Endothelial cell (in vitro differentiated cells): ENCODE data around the gene GALNT6. TPM values are rescaled to one million over a fixed set of nuclear protein-coding genes. Genes with fewer than 3 reads are reported as not detected.

Experiments
- DNase-seq: peaks from one replicate; pipeline ENCODE4 v3.0.0; 2021; ENCODE audit warnings: low spot score
- H3K27ac Mint-ChIP-seq: one replicate; pipeline ENCODE4 v1.8.0; 2021; ENCODE audit warnings: mixed read lengths, inconsistent platforms; ENCODE audit not compliant: unreplicated experiment
- H3K27me3 Mint-ChIP-seq: one replicate; pipeline ENCODE4 v1.8.0; 2021; ENCODE audit warnings: mild to moderate bottlenecking, moderate library complexity, mixed read lengths, inconsistent platforms; ENCODE audit not compliant: unreplicated experiment
- H3K36me3 Mint-ChIP-seq: one replicate; pipeline ENCODE4 v1.8.0; 2021; ENCODE audit warnings: mild to moderate bottlenecking, low read depth, mixed read lengths, inconsistent platforms; ENCODE audit not compliant: unreplicated experiment
- H3K4me1 Mint-ChIP-seq: one replicate; pipeline ENCODE4 v1.8.0; 2021; ENCODE audit warnings: mild to moderate bottlenecking, mixed read lengths, inconsistent platforms; ENCODE audit not compliant: unreplicated experiment
- H3K4me3 Mint-ChIP-seq: one replicate; pipeline ENCODE4 v1.8.0; 2021; ENCODE audit warnings: mild to moderate bottlenecking, mixed read lengths, inconsistent platforms; ENCODE audit not compliant: unreplicated experiment
- H3K9me3 Mint-ChIP-seq: one replicate; pipeline ENCODE4 v1.8.0; 2021; ENCODE audit warnings: mixed read lengths, inconsistent platforms; ENCODE audit not compliant: unreplicated experiment
- total RNA-seq: library from RNA; stranded (reverse); fragmentation: NEBNext Ultra II Directional; extraction: Animal tissue kit (Norgen Biotek cat#: 25700); gene quantifications from one replicate; pipeline ENCODE4 v1.2.1, GENCODE V29; 2021; ENCODE audit not compliant: unreplicated experiment
- TF ChIP-seq, protein P1 (sequence below): fragments of 200-600 bp; sonication (generic); IDR thresholded peaks from one replicate; pipeline ENCODE4 v1.5.0; 2021; ENCODE audit warnings: antibody characterized with exemption; ENCODE audit not compliant: unreplicated experiment

The GALNT6 gene
- total RNA-seq, 1 donor from 2014 or later: 12.5 TPM

DNA sequence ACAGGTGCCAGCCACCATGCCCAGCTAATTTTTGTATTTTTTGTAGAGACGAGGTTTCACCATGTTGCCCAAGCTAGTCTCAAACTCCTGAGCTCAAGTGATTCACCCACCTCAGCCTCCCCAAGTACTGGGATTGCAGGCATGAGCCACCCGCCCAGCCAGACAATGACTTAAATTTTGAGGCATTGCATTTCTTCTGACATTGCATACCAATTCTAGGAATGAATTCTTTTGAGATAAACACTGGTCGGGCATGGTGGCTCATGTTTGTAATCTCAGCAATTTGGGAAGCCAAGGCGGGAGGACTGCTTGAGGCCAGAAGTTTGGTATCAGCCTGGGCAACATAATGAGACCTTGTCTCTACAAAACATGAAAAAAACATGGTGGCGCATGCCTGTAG, 42.2 kb downstream of the GALNT6 start:
- TF ChIP-seq, protein P1, sequence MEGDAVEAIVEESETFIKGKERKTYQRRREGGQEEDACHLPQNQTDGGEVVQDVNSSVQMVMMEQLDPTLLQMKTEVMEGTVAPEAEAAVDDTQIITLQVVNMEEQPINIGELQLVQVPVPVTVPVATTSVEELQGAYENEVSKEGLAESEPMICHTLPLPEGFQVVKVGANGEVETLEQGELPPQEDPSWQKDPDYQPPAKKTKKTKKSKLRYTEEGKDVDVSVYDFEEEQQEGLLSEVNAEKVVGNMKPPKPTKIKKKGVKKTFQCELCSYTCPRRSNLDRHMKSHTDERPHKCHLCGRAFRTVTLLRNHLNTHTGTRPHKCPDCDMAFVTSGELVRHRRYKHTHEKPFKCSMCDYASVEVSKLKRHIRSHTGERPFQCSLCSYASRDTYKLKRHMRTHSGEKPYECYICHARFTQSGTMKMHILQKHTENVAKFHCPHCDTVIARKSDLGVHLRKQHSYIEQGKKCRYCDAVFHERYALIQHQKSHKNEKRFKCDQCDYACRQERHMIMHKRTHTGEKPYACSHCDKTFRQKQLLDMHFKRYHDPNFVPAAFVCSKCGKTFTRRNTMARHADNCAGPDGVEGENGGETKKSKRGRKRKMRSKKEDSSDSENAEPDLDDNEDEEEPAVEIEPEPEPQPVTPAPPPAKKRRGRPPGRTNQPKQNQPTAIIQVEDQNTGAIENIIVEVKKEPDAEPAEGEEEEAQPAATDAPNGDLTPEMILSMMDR: no peak
- no peak overlapping the region for H3K27ac Mint-ChIP-seq
- peaks cover 3% of the 10 kb centered on the region for H3K36me3 Mint-ChIP-seq
- DNase-seq: no peak
- peaks cover 7% of the 10 kb centered on the region for H3K4me1 Mint-ChIP-seq
- no peaks in the 10 kb centered on the region for H3K9me3 Mint-ChIP-seq
- H3K4me3 Mint-ChIP-seq: no peak overlapping the region
- H3K27me3 Mint-ChIP-seq: peaks cover 5% of the 10 kb centered on the region

DNA sequence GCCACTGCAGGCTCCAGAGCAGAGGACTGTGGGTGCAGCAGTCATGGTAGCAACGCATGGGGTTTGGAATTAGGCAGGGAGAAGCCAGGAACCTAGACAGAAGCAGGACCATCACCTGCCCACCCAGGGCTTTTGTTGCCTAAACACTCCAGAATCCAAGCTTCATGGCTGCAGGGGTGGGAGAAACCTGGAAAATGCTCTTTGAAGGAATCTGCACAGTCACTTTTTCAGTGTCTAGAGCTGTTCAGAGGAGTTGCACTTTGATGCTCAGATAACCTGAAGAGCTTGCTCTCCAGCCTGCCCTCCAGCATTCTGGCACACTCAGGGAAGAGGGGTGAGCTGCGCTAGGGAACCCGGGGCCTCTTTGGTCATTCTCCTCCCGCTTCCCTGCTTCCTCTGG, 43.1 kb downstream of the GALNT6 start:
- no peaks in the 10 kb centered on the region for H3K9me3 Mint-ChIP-seq
- peaks cover 13% of the 10 kb centered on the region for H3K4me1 Mint-ChIP-seq
- peaks cover 9% of the 10 kb centered on the region for H3K27me3 Mint-ChIP-seq
- TF ChIP-seq, protein P1: no peak
- H3K27ac Mint-ChIP-seq: no peak overlapping the region
- no peak overlapping the region for H3K4me3 Mint-ChIP-seq
- DNase-seq: no peak
- peaks cover 3% of the 10 kb centered on the region for H3K36me3 Mint-ChIP-seq

DNA sequence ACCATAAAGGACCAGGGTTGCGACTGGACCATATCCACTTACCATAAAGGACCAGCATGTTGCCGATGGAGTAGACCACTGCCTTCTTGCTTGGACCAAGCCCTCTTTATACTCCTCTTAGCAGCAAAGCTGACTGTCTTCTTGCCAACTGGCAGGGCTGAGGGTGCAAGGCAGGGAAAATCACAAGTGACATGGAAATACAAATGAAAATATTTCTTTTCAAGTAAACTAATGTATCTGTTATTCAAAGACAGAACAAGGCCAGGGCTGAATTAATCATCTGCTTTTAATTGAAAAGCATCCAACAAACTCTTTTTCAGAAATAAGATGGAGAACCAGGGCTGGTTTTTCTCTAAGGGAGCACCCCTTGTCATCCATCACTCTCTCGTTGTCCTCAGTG, 44.6 kb downstream of the GALNT6 start, which contains the start of gene CELA1:
TSS of gene CELA1 (minus strand) at position 99 of the 400 bp plus-strand sequence. CDS start at position 58, 41 bp downstream.
- TF ChIP-seq, protein P1: no peak
- H3K36me3 Mint-ChIP-seq: peaks cover 3% of the 10 kb centered on the region
- no peak within 1 kb of the TSS for H3K4me3 Mint-ChIP-seq
- no peak for DNase-seq
- H3K27me3 Mint-ChIP-seq: peaks cover 9% of the 10 kb centered on the region
- no peaks in the 10 kb centered on the region for H3K9me3 Mint-ChIP-seq
- H3K4me1 Mint-ChIP-seq: peaks cover 8% of the 10 kb centered on the region
- H3K27ac Mint-ChIP-seq: no peak within 1 kb of the TSS

DNA sequence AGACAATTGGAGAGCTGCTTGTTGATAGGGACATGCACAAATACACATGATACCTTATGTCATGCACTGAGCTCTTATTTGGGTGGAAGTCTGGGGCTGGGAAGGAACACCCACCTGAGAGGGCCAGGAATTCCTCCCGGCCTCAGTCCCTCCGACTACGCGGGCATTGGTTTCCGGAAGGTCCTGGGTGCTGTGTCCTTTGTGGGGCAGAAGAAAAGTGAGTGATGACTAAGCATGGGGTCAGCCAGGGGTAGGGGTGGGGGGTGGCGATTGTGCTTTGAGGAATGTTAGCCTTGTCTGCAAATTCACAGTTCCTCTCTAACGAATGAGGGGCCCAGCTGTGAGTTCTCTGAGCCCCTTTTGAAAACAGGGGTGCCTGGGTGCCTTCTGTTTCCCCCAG, 45.5 kb downstream of the GALNT6 start:
- Mint-ChIP-seq H3K4me1 (peaks cover 12% of the 10 kb centered on the region), H3K27ac (no peak overlapping the region), H3K4me3 (no peak overlapping the region), H3K27me3 (peaks cover 10% of the 10 kb centered on the region), H3K9me3 (no peaks in the 10 kb centered on the region), H3K36me3 (peaks cover 3% of the 10 kb centered on the region)
- TF ChIP-seq, protein P1: no peak
- no peak for DNase-seq

DNA sequence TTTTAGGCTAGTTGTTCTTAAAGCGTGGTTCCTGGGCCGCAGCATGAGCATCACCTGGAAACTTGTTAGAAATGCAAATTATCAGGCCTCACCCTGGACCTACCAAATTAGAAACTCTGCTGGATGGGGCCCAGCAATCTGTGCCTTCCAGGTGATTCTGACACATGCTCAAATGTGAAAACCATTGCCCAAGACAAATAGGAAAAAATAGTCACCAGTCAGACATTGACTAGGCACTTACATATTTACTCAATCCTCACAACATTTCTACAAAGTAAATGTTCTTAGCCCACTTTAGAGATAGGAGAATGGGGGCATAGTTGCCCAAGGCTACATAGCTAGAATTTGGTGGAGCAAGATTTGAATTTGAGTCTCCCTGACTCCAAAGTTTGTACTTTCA, 48.0 kb downstream of the GALNT6 start:
- Mint-ChIP-seq H3K4me3 (no peak overlapping the region), H3K4me1 (peaks cover 12% of the 10 kb centered on the region), H3K36me3 (peaks cover 3% of the 10 kb centered on the region), H3K9me3 (no peaks in the 10 kb centered on the region), H3K27ac (no peak overlapping the region), H3K27me3 (peaks cover 8% of the 10 kb centered on the region)
- TF ChIP-seq, protein P1: no peak
- no peak for DNase-seq
